NCI-H146 treated with DMSO at 0.1 percent for 48 hours (cell line): ENCODE measurements around the gene LRRTM1.

Experiments
- DNase-seq: peaks from one replicate; lab custom pipeline; 2025; ENCODE audit not compliant: unreplicated experiment; lab: John Stamatoyannopoulos, UW

LRRTM1 gene

GRCh38 chr2:80303909-80304837 is at the start of gene LRRTM1:
TSS of gene LRRTM1 (minus strand) at chr2:80304752. CDS start at chr2:80303819, 933 bp downstream.
- DNase-seq = no peak

GRCh38 chr2:80351231-80351630 is 46.7 kb upstream of the LRRTM1 start:
- DNase-seq = no peak

- DNase-seq = no peak
Measured at GRCh38 chr2:80348953-80349352, 44.4 kb upstream of the LRRTM1 start.

- DNase-seq = no peak
Measured at GRCh38 chr2:80348078-80348477, 43.5 kb upstream of the LRRTM1 start.

GRCh38 chr2:80340022-80340421 is 35.5 kb upstream of the LRRTM1 start:
- no peak for DNase-seq

GRCh38 chr2:80338794-80339193 is 34.2 kb upstream of the LRRTM1 start:
- no peak for DNase-seq

- no peak for DNase-seq
Measured at GRCh38 chr2:80335411-80335810, 30.9 kb upstream of the LRRTM1 start.

GRCh38 chr2:80333886-80334285 is 29.3 kb upstream of the LRRTM1 start:
- no peak for DNase-seq

GRCh38 chr2:80330527-80331450 is 26.2 kb upstream of the LRRTM1 start:
- DNase-seq = no peak

- no peak for DNase-seq
Measured at GRCh38 chr2:80329491-80329890, 24.9 kb upstream of the LRRTM1 start.

GRCh38 chr2:80328159-80328571 is 23.6 kb upstream of the LRRTM1 start:
- DNase-seq = no peak

- DNase-seq = no peak
Measured at GRCh38 chr2:80326861-80327260, 22.3 kb upstream of the LRRTM1 start.

- DNase-seq = no peak
Measured at GRCh38 chr2:80326214-80326613, 21.7 kb upstream of the LRRTM1 start.

GRCh38 chr2:80324525-80324924 is 20.0 kb upstream of the LRRTM1 start:
- DNase-seq = no peak

- no peak for DNase-seq
Measured at GRCh38 chr2:80323610-80324009, 19.1 kb upstream of the LRRTM1 start.

- no peak for DNase-seq
Measured at GRCh38 chr2:80322958-80323357, 18.4 kb upstream of the LRRTM1 start.

- no peak for DNase-seq
Measured at GRCh38 chr2:80322311-80322920, 17.9 kb upstream of the LRRTM1 start.

GRCh38 chr2:80312282-80312839 is 7.8 kb upstream of the LRRTM1 start:
- no peak for DNase-seq

- no peak for DNase-seq
Measured at GRCh38 chr2:80311304-80311703, 6.8 kb upstream of the LRRTM1 start.

GRCh38 chr2:80303006-80303908 is 1.3 kb downstream of the LRRTM1 start:
- DNase-seq = no peak
